ENCODE results near the gene NOTO. TPM values are rescaled to one million over a fixed set of nuclear protein-coding genes. Genes with fewer than 3 reads are reported as not detected.

Gene NOTO
- total RNA-seq, 1 experiment from 2014 or later = 0.41 TPM

DNA sequence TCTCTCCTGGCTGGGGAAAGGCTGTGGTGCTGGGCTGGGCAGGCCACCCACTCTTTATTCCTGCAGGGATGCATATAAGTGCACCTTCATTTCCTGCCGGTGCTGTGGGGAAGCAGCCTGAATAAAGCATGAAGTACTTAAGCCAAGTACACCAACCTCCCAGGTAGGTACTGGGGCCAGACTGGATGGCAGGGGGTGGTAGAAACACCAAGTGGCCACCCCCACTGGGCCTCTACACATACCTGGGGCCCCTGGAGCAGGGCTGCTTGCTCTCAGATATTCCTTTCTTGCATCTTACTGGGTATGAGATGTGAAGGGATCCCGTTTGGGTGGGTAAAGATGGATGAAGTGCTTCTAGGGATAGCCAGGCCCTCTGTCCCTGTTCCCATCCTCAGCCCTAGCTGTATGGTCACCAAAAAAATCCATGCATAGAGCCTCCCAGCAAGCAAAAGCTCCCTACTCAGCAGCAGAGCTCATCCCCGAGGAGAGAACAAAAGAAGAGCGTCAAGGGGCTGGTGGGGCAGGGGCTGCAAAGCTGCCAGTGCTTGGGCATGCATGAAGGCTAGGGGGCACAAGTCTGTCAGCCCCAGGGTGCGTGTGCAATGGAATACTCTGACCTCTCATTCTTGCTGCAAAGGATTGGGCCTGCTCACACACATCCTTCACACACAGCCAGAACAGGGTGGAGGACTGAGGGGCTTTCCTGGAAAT is 53.7 kb downstream of the NOTO start:
- no TSS peak for BruUV-seq (replicated peaks)
- Histone ChIP-seq H3K4me3 (ENCODE audit: low read depth, low read length, poor library complexity, severe bottlenecking) (no peak overlapping the region), H3K9me3 (ENCODE audit: low read depth, low read length, poor library complexity, severe bottlenecking) (no peaks in the 10 kb centered on the region), H3K27me3 (replicated peaks; ENCODE audit: insufficient read depth, low read depth, low read length, poor library complexity) (no peaks in the 10 kb centered on the region), H3K27ac (ENCODE audit: low read depth, low read length, poor library complexity, severe bottlenecking) (no peak overlapping the region), H3K4me1 (ENCODE audit: insufficient read depth, low read length, poor library complexity, severe bottlenecking) (no peaks in the 10 kb centered on the region), H3K36me3 (ENCODE audit: insufficient read depth, low read length, poor library complexity, severe bottlenecking) (peaks cover 38% of the 10 kb centered on the region)
- intact Hi-C loops (cut with micrococcal nuclease; ENCODE audit: unreplicated experiment) = no loop called here
- ChIA-PET CTCF (no interaction called here), POLR2A (ENCODE audit: low non-redundant PET) (no interaction called here)
- no peak for DNase-seq (ENCODE audit: low spot score)
- TF ChIP-seq, protein P1, sequence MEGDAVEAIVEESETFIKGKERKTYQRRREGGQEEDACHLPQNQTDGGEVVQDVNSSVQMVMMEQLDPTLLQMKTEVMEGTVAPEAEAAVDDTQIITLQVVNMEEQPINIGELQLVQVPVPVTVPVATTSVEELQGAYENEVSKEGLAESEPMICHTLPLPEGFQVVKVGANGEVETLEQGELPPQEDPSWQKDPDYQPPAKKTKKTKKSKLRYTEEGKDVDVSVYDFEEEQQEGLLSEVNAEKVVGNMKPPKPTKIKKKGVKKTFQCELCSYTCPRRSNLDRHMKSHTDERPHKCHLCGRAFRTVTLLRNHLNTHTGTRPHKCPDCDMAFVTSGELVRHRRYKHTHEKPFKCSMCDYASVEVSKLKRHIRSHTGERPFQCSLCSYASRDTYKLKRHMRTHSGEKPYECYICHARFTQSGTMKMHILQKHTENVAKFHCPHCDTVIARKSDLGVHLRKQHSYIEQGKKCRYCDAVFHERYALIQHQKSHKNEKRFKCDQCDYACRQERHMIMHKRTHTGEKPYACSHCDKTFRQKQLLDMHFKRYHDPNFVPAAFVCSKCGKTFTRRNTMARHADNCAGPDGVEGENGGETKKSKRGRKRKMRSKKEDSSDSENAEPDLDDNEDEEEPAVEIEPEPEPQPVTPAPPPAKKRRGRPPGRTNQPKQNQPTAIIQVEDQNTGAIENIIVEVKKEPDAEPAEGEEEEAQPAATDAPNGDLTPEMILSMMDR (conservative IDR thresholded peaks at IDR 0.05; ENCODE audit: low read depth, low read length) = no peak
- TF ChIP-seq EZH2 (IDR thresholded peaks at IDR 0.05; ENCODE audit: borderline replicate concordance, low read depth, low read length, poor library complexity, severe bottlenecking) = no peak

- ChIA-PET POLR2A (ENCODE audit: low non-redundant PET) (no interaction called here), CTCF (no interaction called here)
- H3K27ac ChIP-seq (ENCODE audit: low read depth, low read length, poor library complexity, severe bottlenecking) = no peak overlapping the region
- H3K4me1 ChIP-seq (ENCODE audit: insufficient read depth, low read length, poor library complexity, severe bottlenecking) = no peaks in the 10 kb centered on the region
- no peaks in the 10 kb centered on the region for H3K9me3 ChIP-seq (ENCODE audit: low read depth, low read length, poor library complexity, severe bottlenecking)
- TF ChIP-seq, protein P1 (conservative IDR thresholded peaks at IDR 0.05; ENCODE audit: low read depth, low read length) = no peak
- TF ChIP-seq EZH2 (IDR thresholded peaks at IDR 0.05; ENCODE audit: borderline replicate concordance, low read depth, low read length, poor library complexity, severe bottlenecking) = no peak
- H3K36me3 ChIP-seq (ENCODE audit: insufficient read depth, low read length, poor library complexity, severe bottlenecking) = peaks cover 33% of the 10 kb centered on the region
- BruUV-seq (replicated peaks) = no TSS peak
- H3K4me3 ChIP-seq (ENCODE audit: low read depth, low read length, poor library complexity, severe bottlenecking) = no peak overlapping the region
- no peaks in the 10 kb centered on the region for H3K27me3 ChIP-seq (replicated peaks; ENCODE audit: insufficient read depth, low read depth, low read length, poor library complexity)
- DNase-seq (ENCODE audit: low spot score) = no peak
- intact Hi-C loops (cut with micrococcal nuclease; ENCODE audit: unreplicated experiment) = no loop called here
Measured at GRCh38 chr2:73256618-73256922, 54.2 kb downstream of the NOTO start.

GRCh38 chr2:73257021-73257420 is 54.6 kb downstream of the NOTO start:
- H3K36me3 ChIP-seq (ENCODE audit: insufficient read depth, low read length, poor library complexity, severe bottlenecking) = peaks cover 32% of the 10 kb centered on the region
- H3K4me1 ChIP-seq (ENCODE audit: insufficient read depth, low read length, poor library complexity, severe bottlenecking) = no peaks in the 10 kb centered on the region
- BruUV-seq (replicated peaks) = no TSS peak
- no peak overlapping the region for H3K27ac ChIP-seq (ENCODE audit: low read depth, low read length, poor library complexity, severe bottlenecking)
- H3K4me3 ChIP-seq (ENCODE audit: low read depth, low read length, poor library complexity, severe bottlenecking) = no peak overlapping the region
- TF ChIP-seq, protein P1 (conservative IDR thresholded peaks at IDR 0.05; ENCODE audit: low read depth, low read length) = no peak
- no peak for TF ChIP-seq EZH2 (IDR thresholded peaks at IDR 0.05; ENCODE audit: borderline replicate concordance, low read depth, low read length, poor library complexity, severe bottlenecking)
- H3K27me3 ChIP-seq (replicated peaks; ENCODE audit: insufficient read depth, low read depth, low read length, poor library complexity) = no peaks in the 10 kb centered on the region
- H3K9me3 ChIP-seq (ENCODE audit: low read depth, low read length, poor library complexity, severe bottlenecking) = no peaks in the 10 kb centered on the region
- ChIA-PET CTCF (no interaction called here), POLR2A (ENCODE audit: low non-redundant PET) (no interaction called here)
- intact Hi-C loops (cut with micrococcal nuclease; ENCODE audit: unreplicated experiment) = no loop called here
- DNase-seq (ENCODE audit: low spot score) = no peak
